GM12864 (cell line): Measurements from ENCODE around the gene LRPAP1.
"Not testable (repeated sequence)": the region's sequence is repeated elsewhere in the genome, so short reads cannot be mapped to it uniquely, and the experiment has no call there.

Experiments used
- DNase-seq: peaks from one replicate; pipeline ENCODE4 v3.0.0-alpha.2; 2011; ENCODE audit warnings: low read depth
- H3K4me3 ChIP-seq: 2 replicates; pipeline ENCODE4 v1.5.1; 2011; ENCODE audit warnings: mild to moderate bottlenecking, low read depth, low read length, control low read depth
- CTCF ChIP-seq: IDR thresholded peaks from 2 replicates; pipeline ENCODE4 v1.5.1; 2011; ENCODE audit warnings: low read depth, mild to moderate bottlenecking, moderate library complexity, low read length, control low read depth, inconsistent platforms; ENCODE audit errors: missing control alignments

LRPAP1 gene

GRCh38 chr4:3572363-3572762, 40.1 kb upstream of the LRPAP1 start:
- TF ChIP-seq CTCF = no peak
- no peak for DNase-seq
- H3K4me3 ChIP-seq = no peak overlapping the region

- no peak for TF ChIP-seq CTCF
- no peak overlapping the region for H3K4me3 ChIP-seq
- DNase-seq = no peak
Observed at GRCh38 chr4:3571921-3572320, 39.7 kb upstream of the LRPAP1 start.

- not testable (repeated sequence) for H3K4me3 ChIP-seq, DNase-seq
Observed at GRCh38 chr4:3570923-3571322, 38.7 kb upstream of the LRPAP1 start.

- H3K4me3 ChIP-seq, DNase-seq: not testable (repeated sequence)
Observed at GRCh38 chr4:3569611-3570010, 37.4 kb upstream of the LRPAP1 start.

GRCh38 chr4:3566701-3567100, 34.5 kb upstream of the LRPAP1 start:
- not testable (repeated sequence) for DNase-seq, H3K4me3 ChIP-seq

GRCh38 chr4:3566301-3566700, 34.1 kb upstream of the LRPAP1 start:
- DNase-seq, H3K4me3 ChIP-seq: not testable (repeated sequence)

- H3K4me3 ChIP-seq, DNase-seq: not testable (repeated sequence)
Observed at GRCh38 chr4:3564948-3565347, 32.7 kb upstream of the LRPAP1 start.

GRCh38 chr4:3563403-3563802, 31.2 kb upstream of the LRPAP1 start:
- no peak for TF ChIP-seq CTCF
- no peak overlapping the region for H3K4me3 ChIP-seq
- DNase-seq = no peak

- DNase-seq, H3K4me3 ChIP-seq: not testable (repeated sequence)
Observed at GRCh38 chr4:3562127-3562526, 29.9 kb upstream of the LRPAP1 start.

- DNase-seq, H3K4me3 ChIP-seq: not testable (repeated sequence)
Observed at GRCh38 chr4:3560465-3560864, 28.2 kb upstream of the LRPAP1 start.

GRCh38 chr4:3559381-3560290, 27.4 kb upstream of the LRPAP1 start:
- not testable (repeated sequence) for DNase-seq

GRCh38 chr4:3558514-3558836, 26.3 kb upstream of the LRPAP1 start:
- not testable (repeated sequence) for DNase-seq

More at GRCh38 chr4:3559381-3560290, 27.4 kb upstream of the LRPAP1 start:
- H3K4me3 ChIP-seq = not testable (repeated sequence)

GRCh38 chr4:3557676-3558513, 25.7 kb upstream of the LRPAP1 start:
- not testable (repeated sequence) for H3K4me3 ChIP-seq, DNase-seq

More at GRCh38 chr4:3558514-3558836, 26.3 kb upstream of the LRPAP1 start:
- H3K4me3 ChIP-seq = not testable (repeated sequence)

GRCh38 chr4:3557088-3557492, 24.9 kb upstream of the LRPAP1 start:
- not testable (repeated sequence) for H3K4me3 ChIP-seq, DNase-seq

GRCh38 chr4:3556244-3556867, 24.1 kb upstream of the LRPAP1 start:
- DNase-seq = not testable (repeated sequence)

More at GRCh38 chr4:3556244-3556867, 24.1 kb upstream of the LRPAP1 start:
- not testable (repeated sequence) for H3K4me3 ChIP-seq
